Measurements from ENCODE around the gene CTTNBP2NL. TPM values are rescaled to one million over a fixed set of nuclear protein-coding genes. Genes with fewer than 3 reads are reported as not detected.
A peak's percentile ranks its signal among the peaks of the same experiment; 100 is the strongest.

CTTNBP2NL gene
- total and polyA plus RNA-seq, 10 of the 15 experiments (the other 5 are each of a cell fraction or from before 2014, with no cell fraction given): 2.1 to 11.3 (median 5.6) TPM

- TF ChIP-seq REST (IDR thresholded peaks at IDR 0.05; ENCODE audit: low read depth, low read length) (no peak), ZNF384 (IDR thresholded peaks at IDR 0.05; ENCODE audit: borderline replicate concordance, low read depth, low read length) (no peak), ZSCAN29 (IDR thresholded peaks at IDR 0.05) (no peak), POLR2AphosphoS5 (IDR thresholded peaks at IDR 0.05; ENCODE audit: low read length) (no peak), ETV6 (conservative IDR thresholded peaks at IDR 0.05 in 1 of 2, IDR thresholded peaks at IDR 0.05 in 1 of 2; ENCODE audit: borderline replicate concordance in 1 of 2, low read depth in 1 of 2) (no peak), ZNF217 (IDR thresholded peaks at IDR 0.05) (no peak), DPF2 (IDR thresholded peaks at IDR 0.05) (peak; percentile 98), CBFB (IDR thresholded peaks at IDR 0.05; ENCODE audit: low read depth) (no peak), RBBP5 (conservative IDR thresholded peaks at IDR 0.05) (no peak), MYB (IDR thresholded peaks at IDR 0.05; ENCODE audit: borderline replicate concordance, low read depth, low read length) (no peak), FOXM1 (IDR thresholded peaks at IDR 0.05; ENCODE audit: low read depth, low read length) (no peak), SMAD5 (IDR thresholded peaks at IDR 0.05; ENCODE audit: low read depth) (no peak), ZNF274 (IDR thresholded peaks at IDR 0.05; ENCODE audit: insufficient read depth, insufficient read length) (no peak), TAF1 (IDR thresholded peaks at IDR 0.05; ENCODE audit: borderline replicate concordance, low read depth, low read length) (no peak), ESRRA (IDR thresholded peaks at IDR 0.05; ENCODE audit: low read length) (no peak), TCF7 (IDR thresholded peaks at IDR 0.05; ENCODE audit: borderline replicate concordance) (no peak), POU2F2 (IDR thresholded peaks at IDR 0.05; ENCODE audit: borderline replicate concordance, low read depth, low read length) (no peak), CREB1 (IDR thresholded peaks at IDR 0.05; ENCODE audit: low read depth) (peak; percentile 33; the same call in 1 of the 2 replicates), RB1 (IDR thresholded peaks at IDR 0.05; ENCODE audit: borderline replicate concordance) (no peak), EZH2 (IDR thresholded peaks at IDR 0.05; ENCODE audit: borderline replicate concordance, control insufficient read depth, low read depth, low read length) (no peak), ZBTB33 (IDR thresholded peaks at IDR 0.05) (no peak), MTA2 (IDR thresholded peaks at IDR 0.05; ENCODE audit: low read depth) (no peak), ATF2 (IDR thresholded peaks at IDR 0.05; ENCODE audit: low read length) (no peak), STAT1 (conservative IDR thresholded peaks at IDR 0.05) (no peak), NFYB (IDR thresholded peaks at IDR 0.05; ENCODE audit: insufficient read depth, low read depth, low read length) (peak; percentile 94)
These were observed at the start of gene CTTNBP2NL (continued) for GRCh38 chr1:112395821-112396652.
